ENCODE data around the gene TNNC1. TPM values are rescaled to one million over a fixed set of nuclear protein-coding genes. Genes with fewer than 3 reads are reported as not detected.

The TNNC1 gene
- total and polyA plus RNA-seq, 9 of the 15 experiments (the other 6 are each of a cell fraction or from before 2014, with no cell fraction given), result 0.08 to 0.85 (median 0.42) TPM; not detected in 4

- TF ChIP-seq MGA (IDR thresholded peaks at IDR 0.05) (no peak), ZNF311 (CRISPR knock-in tag; IDR thresholded peaks at IDR 0.05) (no peak)
These were observed 3.2 kb downstream of the TNNC1 start (continued) for GRCh38 chr3:52450489-52451236.

Data from K562 (cell line).